Peyer's patch (tissue), 4 donors: ENCODE results near the gene ZNF554. TPM values are rescaled to one million over a fixed set of nuclear protein-coding genes. Genes with fewer than 3 reads are reported as not detected.

Experiments used
- DNase-seq, 3 donors: peaks; one replicate each; pipeline ENCODE4 v3.0.0-alpha.2; 2017 to 2019
- H3K27ac ChIP-seq, 4 donors: fragments of 200-600 bp; sonication (generic); one replicate each; pipeline ENCODE4 v1.5.1; 2016 to 2019
- H3K27me3 ChIP-seq, 2 donors: fragments of 200-600 bp; sonication (generic); one replicate each; pipeline ENCODE4 v1.5.1; 2019
- H3K36me3 ChIP-seq, 3 donors: fragments of 200-600 bp; sonication (generic); one replicate each; pipeline ENCODE4 v1.5.1; 2016 to 2019
- H3K4me1 ChIP-seq, 4 donors: fragments of 200-600 bp; sonication (generic); one replicate each; pipeline ENCODE4 v1.5.1; 2016 to 2019
- H3K4me3 ChIP-seq, 4 donors: fragments of 200-600 bp; sonication (generic); 1 replicate in 3 of 4; 2 replicates in 1 of 4; pipeline ENCODE4 v1.5.1; 2016 to 2019; ENCODE audit warnings: mild to moderate bottlenecking in 1 of 4
- H3K9me3 ChIP-seq, 4 donors: fragments of 200-600 bp; sonication (generic); one replicate each; pipeline ENCODE4 v1.5.1; 2016 to 2019; ENCODE audit warnings: mild to moderate bottlenecking in 1 of 4
- POLR2A ChIP-seq, 2 donors: fragments of 450-650 bp; IDR thresholded peaks; one replicate each; pipeline ENCODE4 v1.5.1; 2017; ENCODE audit warnings: antibody characterized with exemption in 2 of 2, mild to moderate bottlenecking in 2 of 2, moderate library complexity in 2 of 2
- total RNA-seq, 4 donors: library from RNA; depleted of rRNA; stranded (reverse); fragments of >200 nt; gene quantifications; one replicate each; pipeline ENCODE4 v1.1.0, GENCODE V29; 2016
- TF ChIP-seq, protein P1 (sequence below), 6 experiments: fragments of 450-650 bp in 4 of 6; fragments of 200-600 bp in 2 of 6; sonication (generic) in 1 of 6; IDR thresholded peaks; one replicate each; pipeline ENCODE4 v1.5.1; 2017 to 2019; ENCODE audit warnings: antibody characterized with exemption in 6 of 6, mild to moderate bottlenecking in 3 of 6, moderate library complexity in 1 of 6

Gene ZNF554
- total RNA-seq, 4 donors from 2014 or later = 2.5 to 15.4 (median 6.7) TPM

DNA sequence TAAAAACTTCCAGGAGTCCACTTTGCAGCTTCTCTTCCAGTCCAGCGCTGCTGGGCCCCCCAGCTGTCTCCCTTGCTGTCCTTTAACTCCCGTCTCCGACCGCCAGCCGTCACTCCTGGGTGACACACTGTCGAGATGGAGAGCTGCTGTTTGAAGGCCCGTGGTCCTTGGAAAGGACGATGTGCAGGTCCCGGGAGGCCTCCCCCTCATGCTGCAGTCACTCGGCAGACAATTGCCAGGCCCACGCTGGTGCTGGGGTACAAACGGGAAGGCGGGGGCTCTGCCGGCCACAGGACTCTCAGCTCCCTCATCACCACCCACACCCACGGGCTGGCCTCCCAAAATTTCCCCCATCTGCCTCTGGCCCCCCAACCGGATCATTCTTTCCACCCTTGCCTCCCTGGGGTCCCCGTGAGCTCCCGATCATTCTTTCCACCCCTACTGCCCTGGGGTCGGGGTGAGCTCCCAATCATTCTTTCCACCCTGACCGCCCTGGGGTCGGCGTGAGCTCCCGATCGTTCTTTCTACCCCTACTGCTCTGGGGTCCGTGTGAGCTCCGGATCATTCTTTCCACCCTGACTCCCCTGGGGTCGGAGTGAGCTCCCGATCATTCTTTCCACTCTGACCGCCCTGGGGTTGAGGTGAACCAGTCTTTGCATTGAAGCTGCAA, 16.0 kb upstream of the ZNF554 start:
- DNase-seq = no peak
- Histone ChIP-seq H3K36me3 (peaks cover 0 to 34% (median 0%) of the 10 kb centered on the region in 3 donors), H3K27ac (no peak overlapping the region)

DNA sequence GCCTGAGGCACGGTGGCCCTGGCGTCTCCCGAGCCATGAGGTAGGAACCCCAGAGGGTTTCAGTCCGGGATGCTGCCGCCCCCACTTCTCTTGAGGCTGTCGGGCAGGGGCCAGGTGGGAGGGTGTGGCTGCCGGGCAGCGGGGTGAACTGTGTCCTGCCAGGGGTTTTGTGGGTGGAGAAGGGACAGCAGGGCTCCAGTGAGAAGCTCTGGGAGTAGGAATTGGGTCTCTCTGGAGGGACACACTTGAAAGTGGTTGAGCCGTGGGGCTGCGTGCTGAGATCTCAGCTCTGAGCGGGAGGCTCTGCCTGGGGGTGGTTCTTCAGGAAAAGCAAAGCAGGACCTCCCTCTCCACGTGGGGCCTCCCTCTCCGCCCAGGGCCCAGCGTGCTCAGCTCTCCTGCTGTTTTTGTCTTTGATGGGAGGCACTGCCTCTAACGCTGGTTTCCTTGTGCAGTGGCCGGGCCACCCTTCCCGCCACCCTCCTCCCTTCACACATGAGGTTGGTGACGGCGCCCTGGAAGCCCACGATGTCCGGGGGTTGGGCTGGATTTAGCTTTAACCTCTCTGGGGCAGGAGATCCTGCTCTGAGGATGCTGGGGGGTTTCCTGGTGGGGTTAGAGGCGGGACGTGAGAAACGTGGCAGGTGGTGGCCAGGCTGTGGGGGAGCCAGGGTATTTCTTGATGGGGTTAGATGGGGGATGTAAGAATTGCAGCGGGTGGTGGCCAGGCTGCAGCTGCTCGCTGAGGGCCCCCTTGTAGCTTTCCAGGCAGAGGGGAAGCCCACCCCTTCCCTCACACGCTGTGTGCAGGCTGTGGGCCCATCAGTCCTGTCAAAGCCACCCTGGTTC, 15.3 kb upstream of the ZNF554 start:
- TF ChIP-seq, protein P1, sequence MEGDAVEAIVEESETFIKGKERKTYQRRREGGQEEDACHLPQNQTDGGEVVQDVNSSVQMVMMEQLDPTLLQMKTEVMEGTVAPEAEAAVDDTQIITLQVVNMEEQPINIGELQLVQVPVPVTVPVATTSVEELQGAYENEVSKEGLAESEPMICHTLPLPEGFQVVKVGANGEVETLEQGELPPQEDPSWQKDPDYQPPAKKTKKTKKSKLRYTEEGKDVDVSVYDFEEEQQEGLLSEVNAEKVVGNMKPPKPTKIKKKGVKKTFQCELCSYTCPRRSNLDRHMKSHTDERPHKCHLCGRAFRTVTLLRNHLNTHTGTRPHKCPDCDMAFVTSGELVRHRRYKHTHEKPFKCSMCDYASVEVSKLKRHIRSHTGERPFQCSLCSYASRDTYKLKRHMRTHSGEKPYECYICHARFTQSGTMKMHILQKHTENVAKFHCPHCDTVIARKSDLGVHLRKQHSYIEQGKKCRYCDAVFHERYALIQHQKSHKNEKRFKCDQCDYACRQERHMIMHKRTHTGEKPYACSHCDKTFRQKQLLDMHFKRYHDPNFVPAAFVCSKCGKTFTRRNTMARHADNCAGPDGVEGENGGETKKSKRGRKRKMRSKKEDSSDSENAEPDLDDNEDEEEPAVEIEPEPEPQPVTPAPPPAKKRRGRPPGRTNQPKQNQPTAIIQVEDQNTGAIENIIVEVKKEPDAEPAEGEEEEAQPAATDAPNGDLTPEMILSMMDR (IDR thresholded peaks at IDR 0.05) = no peak
- TF ChIP-seq POLR2A (IDR thresholded peaks at IDR 0.05) = no peak
- Histone ChIP-seq H3K27me3 (no peaks in the 10 kb centered on the region), H3K27ac (no peak overlapping the region), H3K4me3 (no peak overlapping the region), H3K4me1 (no peaks in the 10 kb centered on the region), H3K36me3 (peaks cover 0 to 41% (median 0%) of the 10 kb centered on the region in 3 donors), H3K9me3 (no peaks in the 10 kb centered on the region)
- DNase-seq = no peak

More for the DNA sequence above, 16.0 kb upstream of the ZNF554 start:
- no peaks in the 10 kb centered on the region for H3K4me1 ChIP-seq
- no peaks in the 10 kb centered on the region for H3K27me3 ChIP-seq
- H3K9me3 ChIP-seq = no peaks in the 10 kb centered on the region
- no peak overlapping the region for H3K4me3 ChIP-seq
- TF ChIP-seq, protein P1 (IDR thresholded peaks at IDR 0.05) = no peak
- TF ChIP-seq POLR2A (IDR thresholded peaks at IDR 0.05) = no peak

DNA sequence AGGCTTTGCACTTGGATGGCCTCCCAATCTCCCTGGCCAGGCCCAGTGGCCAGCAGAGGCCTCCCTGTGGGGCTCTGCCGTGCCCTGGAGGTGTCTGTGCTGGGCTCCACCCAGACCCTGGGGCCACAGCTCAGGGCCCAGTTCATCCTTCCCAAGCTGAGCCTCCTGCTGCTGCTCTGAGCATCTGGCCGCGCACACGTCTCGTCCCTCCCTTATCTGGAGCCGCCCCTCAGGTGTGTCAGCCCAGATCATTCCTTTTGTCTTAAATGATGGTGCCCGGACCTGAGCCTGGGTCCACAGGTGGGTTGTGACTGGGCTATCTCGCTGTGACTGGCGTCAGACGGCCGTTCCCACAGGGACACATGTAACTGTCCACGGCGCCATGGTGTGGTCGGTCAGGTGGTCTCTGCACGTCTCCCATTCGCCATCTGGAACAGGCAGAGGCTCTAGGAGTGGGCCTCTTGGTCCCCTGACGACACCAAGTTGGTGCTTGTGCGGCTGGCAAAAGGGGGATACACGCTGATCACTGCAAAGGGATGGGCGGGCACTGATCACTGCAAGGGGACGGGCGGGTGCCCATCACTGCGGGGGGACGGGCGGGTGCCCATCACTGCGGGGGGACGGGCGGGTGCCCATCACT, 14.3 kb upstream of the ZNF554 start:
- DNase-seq = no peak
- Histone ChIP-seq H3K36me3 (peaks cover 0 to 37% (median 0%) of the 10 kb centered on the region in 3 donors), H3K9me3 (no peaks in the 10 kb centered on the region), H3K4me3 (no peak overlapping the region), H3K27me3 (no peaks in the 10 kb centered on the region), H3K27ac (no peak overlapping the region), H3K4me1 (no peaks in the 10 kb centered on the region)
- TF ChIP-seq, protein P1 (IDR thresholded peaks at IDR 0.05) = no peak
- TF ChIP-seq POLR2A (IDR thresholded peaks at IDR 0.05) = no peak

DNA sequence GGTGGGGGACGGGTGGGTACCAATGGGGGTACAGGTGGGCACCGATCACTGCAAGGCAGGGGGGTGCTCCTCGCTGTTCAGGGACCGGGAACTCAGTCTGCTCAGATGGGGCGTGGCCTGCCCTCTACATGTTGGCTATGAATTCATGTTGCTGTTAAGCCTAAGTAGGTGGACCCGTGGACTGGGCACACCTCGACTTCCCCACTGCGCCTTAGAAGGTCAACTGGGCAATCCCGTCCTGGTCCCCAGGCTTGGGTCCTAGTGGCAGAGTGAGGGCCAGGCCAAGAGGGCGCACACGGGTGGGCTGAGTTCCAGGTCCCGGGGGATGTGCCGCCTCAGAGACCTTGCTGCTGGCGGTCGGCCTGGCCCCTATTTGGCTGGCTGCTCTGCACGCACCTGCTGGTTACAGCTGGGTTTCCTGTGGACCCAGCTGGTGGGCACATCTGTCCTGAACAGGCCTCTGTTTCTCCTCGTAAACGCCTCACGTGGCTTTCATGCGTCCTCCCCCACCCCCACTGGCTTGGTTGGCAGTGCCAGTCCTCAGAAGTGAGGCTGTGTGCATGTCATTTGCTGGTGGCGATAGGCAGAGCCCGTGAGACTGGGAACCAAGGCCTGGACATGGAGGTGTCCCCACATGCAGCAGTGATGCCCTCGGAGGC, 13.5 kb upstream of the ZNF554 start:
- no peaks in the 10 kb centered on the region for H3K27me3 ChIP-seq
- H3K27ac ChIP-seq = no peak overlapping the region
- peaks cover 0 to 37% (median 0%) of the 10 kb centered on the region in 3 donors for H3K36me3 ChIP-seq
- H3K9me3 ChIP-seq = no peaks in the 10 kb centered on the region
- H3K4me3 ChIP-seq = no peak overlapping the region
- H3K4me1 ChIP-seq = peaks cover 0 to 6% (median 2%) of the 10 kb centered on the region in 4 donors
- peak in 1 of 3 donors; percentile 42 for DNase-seq
- TF ChIP-seq, protein P1 (IDR thresholded peaks at IDR 0.05) = no peak
- TF ChIP-seq POLR2A (IDR thresholded peaks at IDR 0.05) = no peak

DNA sequence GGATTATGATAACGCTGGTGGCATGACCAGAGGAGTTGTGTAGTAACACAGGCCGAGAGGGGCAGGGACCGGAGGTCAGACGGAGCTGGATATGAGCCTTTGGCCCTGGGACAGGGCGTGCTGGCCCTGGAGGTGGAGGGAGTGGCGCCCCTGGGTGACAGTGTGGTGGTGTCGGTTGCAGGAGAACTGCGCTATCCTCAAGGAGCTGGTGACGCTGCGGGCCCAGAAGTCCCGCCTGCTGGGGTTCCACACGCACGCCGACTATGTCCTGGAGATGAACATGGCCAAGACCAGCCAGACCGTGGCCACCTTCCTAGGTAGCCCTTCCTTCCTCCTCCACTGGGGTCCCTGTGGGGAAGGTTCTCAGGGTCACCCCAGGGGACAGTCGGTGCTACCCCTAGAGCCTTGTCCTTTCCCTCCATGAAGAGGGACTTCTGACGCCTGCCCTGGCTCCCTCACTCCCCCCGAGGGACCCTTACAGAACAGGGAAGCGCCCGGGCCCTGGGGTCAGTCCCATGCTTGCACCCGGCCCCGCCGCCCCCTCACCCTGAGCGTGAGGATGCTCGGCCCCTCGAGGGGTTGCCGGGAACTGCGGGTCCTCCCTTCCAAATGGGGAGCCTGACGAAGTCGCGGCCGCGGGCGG, 12.8 kb upstream of the ZNF554 start:
- no peak overlapping the region for H3K27ac ChIP-seq
- no peaks in the 10 kb centered on the region for H3K9me3 ChIP-seq
- peaks cover 0 to 37% (median 0%) of the 10 kb centered on the region in 3 donors for H3K36me3 ChIP-seq
- TF ChIP-seq, protein P1 (IDR thresholded peaks at IDR 0.05) = no peak
- no peak for TF ChIP-seq POLR2A (IDR thresholded peaks at IDR 0.05)
- H3K4me3 ChIP-seq = no peak overlapping the region
- no peaks in the 10 kb centered on the region for H3K27me3 ChIP-seq
- peak in 1 of 3 donors; percentile 39 for DNase-seq
- H3K4me1 ChIP-seq = peaks cover 0 to 8% (median 2%) of the 10 kb centered on the region in 4 donors
